Chondrocyte (in vitro differentiated cells): ENCODE data around the gene ZNF503. TPM values are rescaled to one million over a fixed set of nuclear protein-coding genes. Genes with fewer than 3 reads are reported as not detected.

Experiments used
- DNase-seq: peaks from one replicate; pipeline ENCODE4 v3.0.0; 2021; ENCODE audit warnings: mixed read lengths, low spot score
- H3K27ac Mint-ChIP-seq: one replicate; pipeline ENCODE4 v1.8.0; 2021; ENCODE audit warnings: mild to moderate bottlenecking, moderate library complexity, mixed read lengths; ENCODE audit not compliant: unreplicated experiment
- H3K27me3 Mint-ChIP-seq: 2 replicates; pipeline ENCODE4 v1.8.0; 2021; ENCODE audit warnings: low read depth, mixed read lengths
- H3K36me3 Mint-ChIP-seq: 2 replicates; pipeline ENCODE4 v1.8.0; 2021; ENCODE audit warnings: low read depth, mixed read lengths
- H3K4me1 Mint-ChIP-seq: 2 replicates; pipeline ENCODE4 v1.8.0; 2021; ENCODE audit warnings: low read depth, mild to moderate bottlenecking, mixed read lengths
- H3K4me3 Mint-ChIP-seq: one replicate; pipeline ENCODE4 v1.8.0; 2021; ENCODE audit warnings: mild to moderate bottlenecking, moderate library complexity, mixed read lengths; ENCODE audit not compliant: unreplicated experiment
- H3K9me3 Mint-ChIP-seq: 2 replicates; pipeline ENCODE4 v1.8.0; 2021; ENCODE audit warnings: low read depth, mixed read lengths
- total RNA-seq: library from RNA; stranded (reverse); gene quantifications from 3 replicates; pipeline ENCODE4 v1.2.1, GENCODE V29; 2021
- TF ChIP-seq, protein P1 (sequence below): fragments of 200-600 bp; sonication (generic); IDR thresholded peaks from 2 replicates; pipeline ENCODE4 v1.5.0; 2021; ENCODE audit warnings: antibody characterized with exemption, mild to moderate bottlenecking, moderate library complexity

ZNF503 gene
- total RNA-seq, 1 donor from 2014 or later = 24.8 TPM

DNA sequence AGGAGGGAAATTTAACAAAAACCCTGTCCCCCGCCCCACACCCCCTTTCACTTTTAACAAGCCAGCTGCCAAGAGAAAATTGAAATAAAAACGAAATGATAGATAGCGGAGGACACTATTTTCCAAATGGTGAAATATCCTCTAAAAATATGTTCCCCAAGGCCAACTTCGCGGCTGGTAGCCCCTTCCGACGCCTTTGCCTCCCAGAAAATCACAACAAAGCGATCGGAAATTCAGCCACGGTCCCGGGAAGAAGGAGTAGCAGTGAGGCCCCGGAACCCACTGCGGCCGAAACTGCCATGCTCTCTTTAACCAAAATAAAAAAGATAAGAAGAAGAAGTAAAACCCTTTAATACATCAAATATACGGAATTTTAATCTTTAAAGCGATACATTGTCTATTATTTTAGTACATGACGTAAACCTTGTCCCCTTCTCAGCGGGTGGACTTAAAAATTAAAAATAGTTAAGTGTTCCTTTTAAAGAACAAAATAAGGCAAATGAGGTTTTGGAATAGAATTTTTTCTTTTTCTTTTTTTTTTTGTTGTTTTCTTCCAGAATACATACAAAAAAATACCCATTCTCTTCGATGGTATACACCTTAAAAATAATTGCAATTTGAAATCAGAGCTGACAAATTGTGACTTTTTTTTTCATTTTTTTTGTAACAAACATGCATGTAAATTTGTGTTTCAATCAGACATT, 3.9 kb downstream of the ZNF503 start:
- Mint-ChIP-seq H3K4me1 (peaks cover 23% of the 10 kb centered on the region), H3K27ac (peak overlapping the region; percentile 87), H3K36me3 (peaks cover 16% of the 10 kb centered on the region), H3K27me3 (peaks cover 7% of the 10 kb centered on the region), H3K9me3 (no peaks in the 10 kb centered on the region), H3K4me3 (peak overlapping the region; percentile 94)
- no peak for DNase-seq
- TF ChIP-seq, protein P1, sequence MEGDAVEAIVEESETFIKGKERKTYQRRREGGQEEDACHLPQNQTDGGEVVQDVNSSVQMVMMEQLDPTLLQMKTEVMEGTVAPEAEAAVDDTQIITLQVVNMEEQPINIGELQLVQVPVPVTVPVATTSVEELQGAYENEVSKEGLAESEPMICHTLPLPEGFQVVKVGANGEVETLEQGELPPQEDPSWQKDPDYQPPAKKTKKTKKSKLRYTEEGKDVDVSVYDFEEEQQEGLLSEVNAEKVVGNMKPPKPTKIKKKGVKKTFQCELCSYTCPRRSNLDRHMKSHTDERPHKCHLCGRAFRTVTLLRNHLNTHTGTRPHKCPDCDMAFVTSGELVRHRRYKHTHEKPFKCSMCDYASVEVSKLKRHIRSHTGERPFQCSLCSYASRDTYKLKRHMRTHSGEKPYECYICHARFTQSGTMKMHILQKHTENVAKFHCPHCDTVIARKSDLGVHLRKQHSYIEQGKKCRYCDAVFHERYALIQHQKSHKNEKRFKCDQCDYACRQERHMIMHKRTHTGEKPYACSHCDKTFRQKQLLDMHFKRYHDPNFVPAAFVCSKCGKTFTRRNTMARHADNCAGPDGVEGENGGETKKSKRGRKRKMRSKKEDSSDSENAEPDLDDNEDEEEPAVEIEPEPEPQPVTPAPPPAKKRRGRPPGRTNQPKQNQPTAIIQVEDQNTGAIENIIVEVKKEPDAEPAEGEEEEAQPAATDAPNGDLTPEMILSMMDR = no peak

DNA sequence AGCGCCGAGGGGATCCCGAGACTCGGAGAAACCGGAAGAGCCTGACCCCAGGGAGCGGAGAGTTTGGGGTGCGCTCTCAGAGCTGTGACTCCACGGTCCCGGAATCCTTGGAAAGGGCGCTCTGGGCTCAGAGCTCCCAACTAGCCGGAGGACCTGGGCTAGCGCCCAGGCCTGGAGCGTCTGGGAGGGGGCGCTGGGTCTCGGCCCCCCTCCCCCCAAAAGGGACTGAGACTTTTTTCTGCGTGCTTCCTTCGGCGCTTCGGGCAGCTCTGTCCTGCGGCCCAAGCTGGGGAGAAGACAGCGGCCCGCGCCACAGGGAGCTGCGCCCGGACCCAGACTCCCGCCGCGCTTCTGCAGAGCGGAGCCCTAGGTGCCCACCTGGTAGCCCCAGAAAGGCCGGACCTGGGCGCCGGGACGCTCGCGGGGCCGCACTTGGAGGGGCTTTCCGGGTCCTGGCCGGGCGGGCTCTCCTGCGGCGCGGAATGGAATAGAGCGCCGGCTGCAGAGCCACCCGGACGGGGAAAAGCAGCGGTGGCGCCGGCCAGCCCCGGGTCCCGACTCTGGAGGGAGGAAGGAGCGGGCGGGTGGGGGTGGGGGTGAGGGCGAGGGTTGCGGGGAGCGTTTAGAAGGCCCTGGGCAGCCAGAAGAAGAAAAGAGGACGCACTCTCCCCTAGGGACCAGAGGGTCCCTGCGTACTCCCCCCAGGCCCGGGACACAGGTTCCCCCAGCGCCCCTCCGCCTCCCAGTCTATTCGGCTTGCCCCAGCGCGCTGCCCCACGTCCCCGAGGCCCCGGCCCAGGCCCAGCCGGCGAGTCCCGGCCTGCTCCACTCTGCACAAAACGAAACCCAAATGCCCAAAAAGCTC, 4.7 kb downstream of the ZNF503 start:
- H3K4me3 Mint-ChIP-seq = peak overlapping the region; percentile 94
- H3K27ac Mint-ChIP-seq = peak overlapping the region; percentile 87
- H3K27me3 Mint-ChIP-seq = peaks cover 12% of the 10 kb centered on the region
- TF ChIP-seq, protein P1 = no peak
- peaks cover 23% of the 10 kb centered on the region for H3K4me1 Mint-ChIP-seq
- peak; percentile 87 for DNase-seq
- H3K36me3 Mint-ChIP-seq = peaks cover 19% of the 10 kb centered on the region
- H3K9me3 Mint-ChIP-seq = no peaks in the 10 kb centered on the region

DNA sequence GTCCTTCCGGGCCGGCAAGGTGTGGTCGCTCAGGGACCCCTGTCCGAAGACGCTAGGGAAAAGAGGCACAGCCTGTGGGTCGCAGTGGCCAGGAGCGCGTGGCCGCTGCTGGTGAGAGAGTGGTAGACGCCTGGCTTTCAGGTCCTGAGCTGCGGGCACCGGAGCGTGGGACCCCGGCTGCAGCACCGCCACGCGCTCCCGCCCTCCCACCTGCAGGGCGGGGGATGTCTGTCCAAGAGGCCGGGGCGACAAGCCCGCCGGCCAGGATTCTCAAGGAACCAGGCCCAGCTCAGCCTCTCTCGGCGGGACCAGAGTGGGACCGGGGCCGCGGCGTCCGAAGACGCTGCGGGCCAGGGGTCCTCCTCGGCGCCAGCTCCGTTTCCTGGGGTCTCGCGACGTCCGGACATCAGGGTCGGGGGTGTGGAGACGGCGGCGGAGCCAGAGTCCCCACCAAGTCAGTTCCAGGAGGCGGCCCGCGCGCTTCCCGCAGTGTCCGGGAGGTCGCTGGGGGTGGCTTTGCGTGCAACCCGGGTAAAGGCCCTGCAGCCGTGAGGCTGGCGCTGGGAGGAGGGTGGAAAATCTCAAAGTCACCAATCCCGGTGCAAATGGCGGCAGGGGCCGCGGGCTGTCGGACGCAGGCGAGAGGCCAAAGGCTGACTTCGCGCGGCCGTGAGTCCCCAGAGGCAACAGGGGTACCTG, 5.5 kb downstream of the ZNF503 start:
- H3K27ac Mint-ChIP-seq = peak overlapping the region; percentile 27
- peak; percentile 76 for DNase-seq

DNA sequence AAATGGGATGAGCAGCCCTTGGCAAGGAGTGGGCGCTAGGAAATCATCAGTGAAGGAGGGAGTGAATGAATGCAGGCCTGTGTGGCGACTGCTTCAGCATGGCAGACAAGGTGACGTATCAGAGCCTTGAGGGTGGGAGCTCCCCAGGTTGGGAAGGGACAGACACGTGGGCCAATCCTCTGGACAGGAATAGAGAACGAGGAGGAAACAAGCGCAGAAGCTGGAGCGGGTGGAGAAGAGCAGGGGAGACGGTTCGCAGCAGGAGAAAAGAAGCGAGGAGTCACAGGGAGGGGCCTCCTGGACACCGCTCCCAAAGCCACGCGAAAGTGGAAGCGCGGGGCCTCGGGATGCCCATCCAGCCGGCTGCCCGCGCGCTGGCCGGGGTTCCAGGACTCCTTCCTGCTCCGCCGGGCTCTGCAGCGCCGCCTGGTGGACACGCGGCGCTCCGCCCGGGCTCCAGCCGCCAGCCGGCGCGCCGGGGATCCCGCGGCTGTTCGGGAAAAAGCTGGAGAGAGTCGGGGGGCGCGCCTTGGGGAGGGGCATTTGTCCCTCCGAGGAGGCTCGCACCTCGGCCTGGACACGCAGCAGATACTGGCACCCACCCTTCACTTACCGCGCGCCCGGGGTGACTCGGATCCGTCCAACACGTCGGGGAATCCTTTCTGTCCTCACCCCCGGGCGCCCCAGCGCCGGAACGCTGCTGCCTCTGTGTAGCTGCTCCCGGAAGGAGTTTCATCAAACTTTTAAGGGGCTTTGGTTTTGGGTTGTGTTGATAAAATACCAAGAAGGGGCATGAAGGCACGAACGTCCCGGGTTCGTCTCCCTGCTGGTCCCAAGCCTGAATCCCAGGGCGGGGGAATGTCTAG, 6.3 kb downstream of the ZNF503 start:
- H3K36me3 Mint-ChIP-seq = peaks cover 19% of the 10 kb centered on the region
- H3K4me1 Mint-ChIP-seq = peaks cover 23% of the 10 kb centered on the region
- H3K27ac Mint-ChIP-seq = no peak overlapping the region
- peak overlapping the region; percentile 59 for H3K4me3 Mint-ChIP-seq
- DNase-seq = peak; percentile 89
- H3K9me3 Mint-ChIP-seq = no peaks in the 10 kb centered on the region
- peaks cover 15% of the 10 kb centered on the region for H3K27me3 Mint-ChIP-seq
- TF ChIP-seq, protein P1 = peak; percentile 97

More for the DNA sequence above, 5.5 kb downstream of the ZNF503 start:
- Mint-ChIP-seq H3K4me3 (peak overlapping the region; percentile 65), H3K27me3 (peaks cover 15% of the 10 kb centered on the region), H3K9me3 (no peaks in the 10 kb centered on the region), H3K36me3 (peaks cover 19% of the 10 kb centered on the region), H3K4me1 (peaks cover 23% of the 10 kb centered on the region)
- TF ChIP-seq, protein P1 = no peak
